ENCODE measurements around the gene FAM13A. TPM values are rescaled to one million over a fixed set of nuclear protein-coding genes. Genes with fewer than 3 reads are reported as not detected.

The FAM13A gene
- total and polyA plus RNA-seq, 2 of the 13 experiments (the other 11 are each of a cell fraction or from before 2014, with no cell fraction given), result 1.2 to 36.2 TPM

DNA sequence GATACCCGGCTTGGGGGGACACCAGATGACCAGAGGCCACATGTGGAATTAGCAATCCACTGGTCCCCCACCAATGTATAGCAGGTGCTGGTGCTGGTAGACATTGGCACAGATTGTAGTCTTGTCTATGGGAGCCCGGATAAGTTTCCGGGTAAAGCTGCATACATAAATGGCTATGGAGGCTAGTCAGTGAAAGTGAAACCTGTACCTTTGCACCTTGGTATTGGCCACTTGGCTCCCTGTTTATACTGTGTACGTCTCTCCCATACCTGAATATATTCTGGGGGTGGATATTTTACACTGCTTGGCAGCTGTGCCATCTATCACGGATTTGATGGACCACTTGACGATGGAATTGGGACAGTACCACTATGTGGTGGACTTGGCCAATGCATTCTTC is 48.7 kb upstream of the FAM13A start:
- Histone ChIP-seq H3K36me3 (replicated peaks in 1 of 2; ENCODE audit: control insufficient read depth in 1 of 2, insufficient read depth in 2 of 2, low read length in 2 of 2) (no peaks in the 10 kb centered on the region), H3K4me2 (ENCODE audit: low read depth, low read length) (peak overlapping the region; percentile 21; the same call in 1 of the 2 replicates), H3K79me2 (ENCODE audit: insufficient read depth, low read length) (no peaks in the 10 kb centered on the region), H4K20me1 (ENCODE audit: insufficient read depth, low read length) (no peaks in the 10 kb centered on the region), H3K4me3 (replicated peaks in 1 of 3; ENCODE audit: insufficient read depth in 1 of 3, low read depth in 2 of 3, low read length in 3 of 3) (no peak overlapping the region), H3K27ac (ENCODE audit: extremely low read length, insufficient read depth, low read length) (no peak overlapping the region), H3K27me3 (ENCODE audit: control insufficient read depth in 1 of 2, insufficient read depth in 2 of 2, low read length in 2 of 2) (peaks cover 0 to 4% of the 10 kb centered on the region in 2 experiments; a peak in 1 of 5 replicates), H3K4me1 (ENCODE audit: insufficient read depth, low read length) (peaks cover 7% of the 10 kb centered on the region), H3K9me3 (ENCODE audit: low read length) (no peaks in the 10 kb centered on the region), H3K9ac (ENCODE audit: insufficient read depth, low read depth, low read length) (no peak overlapping the region), H2AFZ (ENCODE audit: low read length) (no peak overlapping the region)
- DNase-seq (ENCODE audit: low spot score), result no peak
- FAIRE-seq, result no peak
- intact Hi-C loops (cut with micrococcal nuclease; ENCODE audit: unreplicated experiment), result no loop called here
- in situ Hi-C loops (cut with HindIII; ENCODE audit: extremely low pct_ligation_motif_present, low pct_unique_long_range_greater_than_20kb), result no loop called here
- ATAC-seq, result peak; percentile 36; the same call in 1 of the 3 replicates
- ChIA-PET POLR2A (no interaction called here), CTCF (ENCODE audit: low intra/inter-chr PET ratio, low total read pairs) (no interaction called here)
- no TSS peak for BruUV-seq (replicated peaks)
- WGBS (ENCODE audit: low lambda C conversion rate), result 22% methylated on average over 6 of the region's 6 CpGs
- TF ChIP-seq, protein P1, sequence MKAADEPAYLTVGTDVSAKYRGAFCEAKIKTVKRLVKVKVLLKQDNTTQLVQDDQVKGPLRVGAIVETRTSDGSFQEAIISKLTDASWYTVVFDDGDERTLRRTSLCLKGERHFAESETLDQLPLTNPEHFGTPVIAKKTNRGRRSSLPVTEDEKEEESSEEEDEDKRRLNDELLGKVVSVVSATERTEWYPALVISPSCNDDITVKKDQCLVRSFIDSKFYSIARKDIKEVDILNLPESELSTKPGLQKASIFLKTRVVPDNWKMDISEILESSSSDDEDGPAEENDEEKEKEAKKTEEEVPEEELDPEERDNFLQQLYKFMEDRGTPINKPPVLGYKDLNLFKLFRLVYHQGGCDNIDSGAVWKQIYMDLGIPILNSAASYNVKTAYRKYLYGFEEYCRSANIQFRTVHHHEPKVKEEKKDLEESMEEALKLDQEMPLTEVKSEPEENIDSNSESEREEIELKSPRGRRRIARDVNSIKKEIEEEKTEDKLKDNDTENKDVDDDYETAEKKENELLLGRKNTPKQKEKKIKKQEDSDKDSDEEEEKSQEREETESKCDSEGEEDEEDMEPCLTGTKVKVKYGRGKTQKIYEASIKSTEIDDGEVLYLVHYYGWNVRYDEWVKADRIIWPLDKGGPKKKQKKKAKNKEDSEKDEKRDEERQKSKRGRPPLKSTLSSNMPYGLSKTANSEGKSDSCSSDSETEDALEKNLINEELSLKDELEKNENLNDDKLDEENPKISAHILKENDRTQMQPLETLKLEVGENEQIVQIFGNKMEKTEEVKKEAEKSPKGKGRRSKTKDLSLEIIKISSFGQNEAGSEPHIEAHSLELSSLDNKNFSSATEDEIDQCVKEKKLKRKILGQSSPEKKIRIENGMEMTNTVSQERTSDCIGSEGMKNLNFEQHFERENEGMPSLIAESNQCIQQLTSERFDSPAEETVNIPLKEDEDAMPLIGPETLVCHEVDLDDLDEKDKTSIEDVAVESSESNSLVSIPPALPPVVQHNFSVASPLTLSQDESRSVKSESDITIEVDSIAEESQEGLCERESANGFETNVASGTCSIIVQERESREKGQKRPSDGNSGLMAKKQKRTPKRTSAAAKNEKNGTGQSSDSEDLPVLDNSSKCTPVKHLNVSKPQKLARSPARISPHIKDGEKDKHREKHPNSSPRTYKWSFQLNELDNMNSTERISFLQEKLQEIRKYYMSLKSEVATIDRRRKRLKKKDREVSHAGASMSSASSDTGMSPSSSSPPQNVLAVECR (CRISPR knock-in tag; IDR thresholded peaks at IDR 0.05; ENCODE audit: borderline replicate concordance), result no peak
- TF ChIP-seq NBN (conservative IDR thresholded peaks at IDR 0.05) (no peak), ZMAT3 (CRISPR knock-in tag; conservative IDR thresholded peaks at IDR 0.05) (no peak), TSC22D2 (CRISPR knock-in tag; IDR thresholded peaks at IDR 0.05; ENCODE audit: borderline replicate concordance) (no peak), PHF20 (CRISPR knock-in tag; IDR thresholded peaks at IDR 0.05) (no peak), ZNF841 (CRISPR knock-in tag; IDR thresholded peaks at IDR 0.05; ENCODE audit: borderline replicate concordance) (no peak), FLYWCH1 (CRISPR knock-in tag; IDR thresholded peaks at IDR 0.05) (no peak), ZNF296 (CRISPR knock-in tag; conservative IDR thresholded peaks at IDR 0.05) (no peak), TMF1 (CRISPR knock-in tag; IDR thresholded peaks at IDR 0.05; ENCODE audit: low read depth) (no peak), FOXK1 (CRISPR knock-in tag; IDR thresholded peaks at IDR 0.05; ENCODE audit: borderline replicate concordance, low read depth) (no peak), ARNT2 (CRISPR knock-in tag; IDR thresholded peaks at IDR 0.05; ENCODE audit: low read depth) (no peak), ELF3 (CRISPR knock-in tag; IDR thresholded peaks at IDR 0.05) (no peak), SYNCRIP (IDR thresholded peaks at IDR 0.05; ENCODE audit: insufficient read depth, low read depth, low read length) (no peak)
- TF ChIP-seq, protein P2, sequence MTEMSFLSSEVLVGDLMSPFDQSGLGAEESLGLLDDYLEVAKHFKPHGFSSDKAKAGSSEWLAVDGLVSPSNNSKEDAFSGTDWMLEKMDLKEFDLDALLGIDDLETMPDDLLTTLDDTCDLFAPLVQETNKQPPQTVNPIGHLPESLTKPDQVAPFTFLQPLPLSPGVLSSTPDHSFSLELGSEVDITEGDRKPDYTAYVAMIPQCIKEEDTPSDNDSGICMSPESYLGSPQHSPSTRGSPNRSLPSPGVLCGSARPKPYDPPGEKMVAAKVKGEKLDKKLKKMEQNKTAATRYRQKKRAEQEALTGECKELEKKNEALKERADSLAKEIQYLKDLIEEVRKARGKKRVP (CRISPR knock-in tag; IDR thresholded peaks at IDR 0.05), result no peak
- TF ChIP-seq, protein P3, sequence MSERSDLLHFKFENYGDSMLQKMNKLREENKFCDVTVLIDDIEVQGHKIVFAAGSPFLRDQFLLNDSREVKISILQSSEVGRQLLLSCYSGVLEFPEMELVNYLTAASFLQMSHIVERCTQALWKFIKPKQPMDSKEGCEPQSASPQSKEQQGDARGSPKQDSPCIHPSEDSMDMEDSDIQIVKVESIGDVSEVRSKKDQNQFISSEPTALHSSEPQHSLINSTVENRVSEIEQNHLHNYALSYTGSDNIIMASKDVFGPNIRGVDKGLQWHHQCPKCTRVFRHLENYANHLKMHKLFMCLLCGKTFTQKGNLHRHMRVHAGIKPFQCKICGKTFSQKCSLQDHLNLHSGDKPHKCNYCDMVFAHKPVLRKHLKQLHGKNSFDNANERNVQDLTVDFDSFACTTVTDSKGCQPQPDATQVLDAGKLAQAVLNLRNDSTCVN (CRISPR knock-in tag; IDR thresholded peaks at IDR 0.05; ENCODE audit: borderline replicate concordance), result no peak
- TF ChIP-seq, protein P4, sequence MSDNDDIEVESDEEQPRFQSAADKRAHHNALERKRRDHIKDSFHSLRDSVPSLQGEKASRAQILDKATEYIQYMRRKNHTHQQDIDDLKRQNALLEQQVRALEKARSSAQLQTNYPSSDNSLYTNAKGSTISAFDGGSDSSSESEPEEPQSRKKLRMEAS (IDR thresholded peaks at IDR 0.05), result no peak
- TF ChIP-seq, protein P5, sequence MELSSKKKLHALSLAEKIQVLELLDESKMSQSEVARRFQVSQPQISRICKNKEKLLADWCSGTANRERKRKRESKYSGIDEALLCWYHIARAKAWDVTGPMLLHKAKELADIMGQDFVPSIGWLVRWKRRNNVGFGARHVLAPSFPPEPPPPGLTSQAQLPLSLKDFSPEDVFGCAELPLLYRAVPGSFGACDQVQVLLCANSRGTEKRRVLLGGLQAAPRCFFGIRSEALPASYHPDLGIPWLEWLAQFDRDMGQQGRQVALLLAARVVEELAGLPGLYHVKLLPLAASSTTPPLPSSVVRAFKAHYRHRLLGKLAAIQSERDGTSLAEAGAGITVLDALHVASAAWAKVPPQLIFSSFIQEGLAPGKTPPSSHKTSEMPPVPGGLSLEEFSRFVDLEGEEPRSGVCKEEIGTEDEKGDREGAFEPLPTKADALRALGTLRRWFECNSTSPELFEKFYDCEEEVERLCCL (CRISPR knock-in tag; IDR thresholded peaks at IDR 0.05; ENCODE audit: borderline replicate concordance), result no peak
